Body of pancreas (tissue), 4 donors: ENCODE results near the gene PARP2.

ENCODE experiments used
- POLR2A ChIP-seq, 3 donors: fragments of 450-650 bp; IDR thresholded peaks; one replicate each; pipeline ENCODE4 v1.6.1; 2016; ENCODE audit warnings: antibody characterized with exemption in 3 of 3, mild to moderate bottlenecking in 2 of 3
- TF ChIP-seq, protein P1 (sequence below), 7 experiments: fragments of 450-650 bp in 4 of 7; fragments of 200-600 bp in 3 of 7; sonication (generic) in 3 of 7; IDR thresholded peaks; one replicate each; pipeline ENCODE4 v1.5.1; 2016 to 2019; ENCODE audit warnings: antibody characterized with exemption in 7 of 7

DNA sequence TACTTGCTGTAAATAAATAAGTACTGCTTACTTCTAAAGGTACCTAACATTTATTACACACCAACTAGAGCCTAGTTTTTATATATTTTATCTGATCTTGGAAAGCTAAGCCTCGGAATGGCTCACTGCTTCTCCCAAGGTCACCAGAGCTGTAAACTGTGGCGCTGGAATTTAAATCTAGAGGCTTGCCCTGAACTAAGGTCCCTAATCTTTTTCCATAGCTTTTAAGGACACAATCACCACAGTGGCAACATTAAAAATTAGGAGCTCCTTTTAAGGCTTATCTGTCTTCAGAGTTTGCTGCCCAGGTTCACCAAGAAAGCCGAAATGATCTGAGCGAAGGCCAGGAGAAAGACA lies 11.0 kb upstream of the PARP2 start:
- TF ChIP-seq, protein P1, sequence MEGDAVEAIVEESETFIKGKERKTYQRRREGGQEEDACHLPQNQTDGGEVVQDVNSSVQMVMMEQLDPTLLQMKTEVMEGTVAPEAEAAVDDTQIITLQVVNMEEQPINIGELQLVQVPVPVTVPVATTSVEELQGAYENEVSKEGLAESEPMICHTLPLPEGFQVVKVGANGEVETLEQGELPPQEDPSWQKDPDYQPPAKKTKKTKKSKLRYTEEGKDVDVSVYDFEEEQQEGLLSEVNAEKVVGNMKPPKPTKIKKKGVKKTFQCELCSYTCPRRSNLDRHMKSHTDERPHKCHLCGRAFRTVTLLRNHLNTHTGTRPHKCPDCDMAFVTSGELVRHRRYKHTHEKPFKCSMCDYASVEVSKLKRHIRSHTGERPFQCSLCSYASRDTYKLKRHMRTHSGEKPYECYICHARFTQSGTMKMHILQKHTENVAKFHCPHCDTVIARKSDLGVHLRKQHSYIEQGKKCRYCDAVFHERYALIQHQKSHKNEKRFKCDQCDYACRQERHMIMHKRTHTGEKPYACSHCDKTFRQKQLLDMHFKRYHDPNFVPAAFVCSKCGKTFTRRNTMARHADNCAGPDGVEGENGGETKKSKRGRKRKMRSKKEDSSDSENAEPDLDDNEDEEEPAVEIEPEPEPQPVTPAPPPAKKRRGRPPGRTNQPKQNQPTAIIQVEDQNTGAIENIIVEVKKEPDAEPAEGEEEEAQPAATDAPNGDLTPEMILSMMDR (IDR thresholded peaks at IDR 0.05): no peak
- no peak for TF ChIP-seq POLR2A (IDR thresholded peaks at IDR 0.05)
